ENCODE results near the gene B3GAT2. TPM values are rescaled to one million over a fixed set of nuclear protein-coding genes. Genes with fewer than 3 reads are reported as not detected.

Gene B3GAT2
- not detected in 2 replicates for total RNA-seq (2014; rRNA removed; shearing (Covaris generic))

- no peaks in the 10 kb centered on the region for H3K9me3 ChIP-seq (replicated peaks)
- peak in 1 of 2 experiments; percentile 13 for DNase-seq (ENCODE audit: low read depth in 1 of 2, low spot score in 2 of 2)
- H3K27me3 ChIP-seq (replicated peaks), result peaks cover 57% of the 10 kb centered on the region
These were observed at the start of gene B3GAT2 for GRCh38 chr6:70956451-70957283. TSS of gene B3GAT2 (minus strand) at chr6:70957060. CDS start at chr6:70956429, 631 bp downstream.

GRCh38 chr6:70998148-70998547, 41.3 kb upstream of the B3GAT2 start:
- no peaks in the 10 kb centered on the region for H3K36me3 ChIP-seq
- H3K9me3 ChIP-seq (replicated peaks), result no peaks in the 10 kb centered on the region
- H3K27ac ChIP-seq, result no peak overlapping the region
- DNase-seq (ENCODE audit: low read depth in 1 of 2, low spot score in 2 of 2), result no peak
- H3K4me1 ChIP-seq (replicated peaks), result no peaks in the 10 kb centered on the region
- H3K27me3 ChIP-seq (replicated peaks), result no peaks in the 10 kb centered on the region
- H3K4me3 ChIP-seq, result no peak overlapping the region

More at GRCh38 chr6:70956451-70957283, at the start of gene B3GAT2:
- Histone ChIP-seq H3K4me1 (replicated peaks) (peaks cover 18% of the 10 kb centered on the region), H3K27ac (no peak within 1 kb of the TSS), H3K36me3 (no peaks in the 10 kb centered on the region), H3K4me3 (peak within 1 kb of the TSS; percentile 21)

GRCh38 chr6:70997379-70997778, 40.5 kb upstream of the B3GAT2 start:
- Histone ChIP-seq H3K27me3 (replicated peaks) (no peaks in the 10 kb centered on the region), H3K36me3 (no peaks in the 10 kb centered on the region), H3K27ac (no peak overlapping the region), H3K9me3 (replicated peaks) (no peaks in the 10 kb centered on the region), H3K4me1 (replicated peaks) (no peaks in the 10 kb centered on the region), H3K4me3 (no peak overlapping the region)
- DNase-seq (ENCODE audit: low read depth in 1 of 2, low spot score in 2 of 2), result no peak

- no peaks in the 10 kb centered on the region for H3K9me3 ChIP-seq (replicated peaks)
- no peaks in the 10 kb centered on the region for H3K4me1 ChIP-seq (replicated peaks)
- H3K36me3 ChIP-seq, result no peaks in the 10 kb centered on the region
- no peak overlapping the region for H3K4me3 ChIP-seq
- no peak overlapping the region for H3K27ac ChIP-seq
- H3K27me3 ChIP-seq (replicated peaks), result no peaks in the 10 kb centered on the region
- DNase-seq (ENCODE audit: low read depth in 1 of 2, low spot score in 2 of 2), result no peak
These were observed 39.2 kb upstream of the B3GAT2 start for GRCh38 chr6:70996106-70996505.

GRCh38 chr6:70995411-70995810, 38.6 kb upstream of the B3GAT2 start:
- Histone ChIP-seq H3K4me3 (no peak overlapping the region), H3K4me1 (replicated peaks) (no peaks in the 10 kb centered on the region), H3K36me3 (no peaks in the 10 kb centered on the region), H3K27me3 (replicated peaks) (no peaks in the 10 kb centered on the region), H3K9me3 (replicated peaks) (no peaks in the 10 kb centered on the region), H3K27ac (no peak overlapping the region)
- DNase-seq (ENCODE audit: low read depth in 1 of 2, low spot score in 2 of 2), result no peak

GRCh38 chr6:70991253-70991652, 34.4 kb upstream of the B3GAT2 start:
- Histone ChIP-seq H3K36me3 (no peaks in the 10 kb centered on the region), H3K27me3 (replicated peaks) (no peaks in the 10 kb centered on the region; the same call in 1 of the 2 replicates), H3K4me1 (replicated peaks) (no peaks in the 10 kb centered on the region), H3K4me3 (no peak overlapping the region), H3K27ac (no peak overlapping the region), H3K9me3 (replicated peaks) (no peaks in the 10 kb centered on the region)
- no peak for DNase-seq (ENCODE audit: low read depth in 1 of 2, low spot score in 2 of 2)

GRCh38 chr6:70985156-70985555, 28.3 kb upstream of the B3GAT2 start:
- H3K9me3 ChIP-seq (replicated peaks), result no peaks in the 10 kb centered on the region
- no peaks in the 10 kb centered on the region for H3K36me3 ChIP-seq
- DNase-seq (ENCODE audit: low read depth in 1 of 2, low spot score in 2 of 2), result no peak
- no peaks in the 10 kb centered on the region for H3K4me1 ChIP-seq (replicated peaks)
- no peak overlapping the region for H3K27ac ChIP-seq
- H3K4me3 ChIP-seq, result no peak overlapping the region
- H3K27me3 ChIP-seq (replicated peaks), result no peaks in the 10 kb centered on the region; the same call in 1 of the 2 replicates

- Histone ChIP-seq H3K27me3 (replicated peaks) (no peaks in the 10 kb centered on the region; the same call in 1 of the 2 replicates), H3K9me3 (replicated peaks) (no peaks in the 10 kb centered on the region), H3K27ac (no peak overlapping the region), H3K4me1 (replicated peaks) (no peaks in the 10 kb centered on the region), H3K4me3 (no peak overlapping the region), H3K36me3 (no peaks in the 10 kb centered on the region)
- DNase-seq (ENCODE audit: low read depth in 1 of 2, low spot score in 2 of 2), result no peak
These were observed 25.9 kb upstream of the B3GAT2 start for GRCh38 chr6:70982747-70983146.

- Histone ChIP-seq H3K4me1 (replicated peaks) (no peaks in the 10 kb centered on the region), H3K4me3 (no peak overlapping the region), H3K27me3 (replicated peaks) (0 out of 2 replicates have a peak, but pooled peaks cover 3% of the 10 kb centered on the region), H3K27ac (no peak overlapping the region), H3K36me3 (no peaks in the 10 kb centered on the region), H3K9me3 (replicated peaks) (no peaks in the 10 kb centered on the region)
- no peak for DNase-seq (ENCODE audit: low read depth in 1 of 2, low spot score in 2 of 2)
These were observed 23.9 kb upstream of the B3GAT2 start for GRCh38 chr6:70980727-70981126.

GRCh38 chr6:70973604-70974003, 16.7 kb upstream of the B3GAT2 start:
- no peaks in the 10 kb centered on the region for H3K9me3 ChIP-seq (replicated peaks)
- no peaks in the 10 kb centered on the region for H3K36me3 ChIP-seq
- DNase-seq (ENCODE audit: low read depth in 1 of 2, low spot score in 2 of 2), result no peak
- 0 out of 2 replicates have a peak, but pooled peaks cover 3% of the 10 kb centered on the region for H3K27me3 ChIP-seq (replicated peaks)
- no peak overlapping the region for H3K4me3 ChIP-seq
- no peak overlapping the region for H3K27ac ChIP-seq
- H3K4me1 ChIP-seq (replicated peaks), result no peaks in the 10 kb centered on the region

- no peaks in the 10 kb centered on the region for H3K9me3 ChIP-seq (replicated peaks)
- H3K4me3 ChIP-seq, result no peak overlapping the region
- no peaks in the 10 kb centered on the region for H3K27me3 ChIP-seq (replicated peaks)
- no peak for DNase-seq (ENCODE audit: low read depth in 1 of 2, low spot score in 2 of 2)
- H3K4me1 ChIP-seq (replicated peaks), result no peaks in the 10 kb centered on the region
- no peaks in the 10 kb centered on the region for H3K36me3 ChIP-seq
- no peak overlapping the region for H3K27ac ChIP-seq
These were observed 10.2 kb upstream of the B3GAT2 start for GRCh38 chr6:70967049-70967448.

- no peak for DNase-seq (ENCODE audit: low read depth in 1 of 2, low spot score in 2 of 2)
- no peak overlapping the region for H3K4me3 ChIP-seq
- no peaks in the 10 kb centered on the region for H3K9me3 ChIP-seq (replicated peaks)
- no peaks in the 10 kb centered on the region for H3K36me3 ChIP-seq
- peaks cover 18% of the 10 kb centered on the region for H3K4me1 ChIP-seq (replicated peaks)
- no peak overlapping the region for H3K27ac ChIP-seq
- peaks cover 57% of the 10 kb centered on the region for H3K27me3 ChIP-seq (replicated peaks)
These were observed 391 bp upstream of the B3GAT2 start for GRCh38 chr6:70957284-70957617.

GRCh38 chr6:70956191-70956450, 739 bp downstream of the B3GAT2 start:
- Histone ChIP-seq H3K36me3 (no peaks in the 10 kb centered on the region), H3K4me1 (replicated peaks) (peaks cover 18% of the 10 kb centered on the region), H3K9me3 (replicated peaks) (no peaks in the 10 kb centered on the region), H3K27me3 (replicated peaks) (peaks cover 57% of the 10 kb centered on the region), H3K27ac (no peak overlapping the region), H3K4me3 (peak overlapping the region; percentile 21)
- no peak for DNase-seq (ENCODE audit: low read depth in 1 of 2, low spot score in 2 of 2)

- H3K27ac ChIP-seq, result no peak overlapping the region
- DNase-seq (ENCODE audit: low read depth in 1 of 2, low spot score in 2 of 2), result peak; percentile 57 to 76
- peak overlapping the region; percentile 21 for H3K4me3 ChIP-seq
- peaks cover 57% of the 10 kb centered on the region for H3K27me3 ChIP-seq (replicated peaks)
- no peaks in the 10 kb centered on the region for H3K9me3 ChIP-seq (replicated peaks)
- H3K4me1 ChIP-seq (replicated peaks), result peaks cover 18% of the 10 kb centered on the region
- H3K36me3 ChIP-seq, result no peaks in the 10 kb centered on the region
These were observed 1.2 kb downstream of the B3GAT2 start for GRCh38 chr6:70955441-70956190.

Measured in SJSA1 (cell line).